DND-41 (cell line): Measurements from ENCODE around the gene ATP9B.

Experiments used
- ATAC-seq: fragments of 200-7000 bp; cut with Tn5 transposase; 3 replicates; pipeline ENCODE4 v1.9.1; 2021; ENCODE audit warnings: low read depth; ENCODE audit not compliant: insufficient read depth
- DNase-seq: peaks from one replicate; pipeline ENCODE4 v3.0.0-alpha.2; 2020
- H2AFZ ChIP-seq: 2 replicates; pipeline ENCODE4 v1.6.0; 2012; ENCODE audit warnings: low read depth, low read length
- H3K27ac ChIP-seq: 2 replicates; pipeline ENCODE4 v1.5.1; 2012; ENCODE audit warnings: low read length, inconsistent platforms
- H3K27me3 ChIP-seq: fragments of 200-600 bp; sonication (generic); 2 replicates; pipeline ENCODE4 v1.6.0; 2012; ENCODE audit warnings: low read length, mild to moderate bottlenecking, inconsistent platforms; ENCODE audit not compliant: insufficient read depth, poor library complexity
- H3K36me3 ChIP-seq: 2 replicates; pipeline ENCODE4 v1.5.1; 2012; ENCODE audit warnings: low read length, inconsistent platforms; ENCODE audit not compliant: insufficient read depth
- H3K4me1 ChIP-seq: 2 replicates; pipeline ENCODE4 v1.5.1; 2012; ENCODE audit warnings: mild to moderate bottlenecking, low read length; ENCODE audit not compliant: insufficient read depth
- H3K4me2 ChIP-seq: 2 replicates; pipeline ENCODE4 v1.6.0; 2012; ENCODE audit warnings: mild to moderate bottlenecking, moderate library complexity, low read length, inconsistent platforms; ENCODE audit not compliant: insufficient read depth
- H3K4me3 ChIP-seq, 2 experiments: fragments of 200-600 bp in 1 of 2; shearing (Covaris generic) in 1 of 2; 2 replicates each; pipeline ENCODE4 v1.5.1; 2012 to 2016; ENCODE audit warnings: inconsistent platforms in 2 of 2, low read length in 2 of 2, mild to moderate bottlenecking in 2 of 2, low read depth in 1 of 2, moderate library complexity in 1 of 2
- H3K79me2 ChIP-seq: 2 replicates; pipeline ENCODE4 v1.6.0; 2012; ENCODE audit warnings: low read length, inconsistent platforms; ENCODE audit not compliant: insufficient read depth
- H3K9ac ChIP-seq: 2 replicates; pipeline ENCODE4 v1.6.0; 2012; ENCODE audit warnings: low read depth, mild to moderate bottlenecking, inconsistent platforms, low read length, moderate library complexity
- H3K9me3 ChIP-seq: 2 replicates; pipeline ENCODE4 v1.5.1; 2012; ENCODE audit warnings: low read length, moderate library complexity, mild to moderate bottlenecking, inconsistent platforms; ENCODE audit not compliant: insufficient read depth, severe bottlenecking
- H4K20me1 ChIP-seq: 2 replicates; pipeline ENCODE4 v1.6.0; 2012; ENCODE audit warnings: low read length; ENCODE audit not compliant: insufficient read depth
- EZH2 ChIP-seq: IDR thresholded peaks from 3 replicates; pipeline ENCODE4 v1.6.1; 2012; ENCODE audit warnings: borderline replicate concordance, low read depth, mild to moderate bottlenecking, moderate library complexity, low read length, inconsistent platforms; ENCODE audit not compliant: severe bottlenecking
- TF ChIP-seq, protein P1 (sequence below): IDR thresholded peaks from 2 replicates; pipeline ENCODE4 v1.5.1; 2012; ENCODE audit warnings: borderline replicate concordance, low read length, moderate library complexity, mild to moderate bottlenecking; ENCODE audit not compliant: poor library complexity, severe bottlenecking; ENCODE audit errors: extremely low read depth

ATP9B gene

DNA sequence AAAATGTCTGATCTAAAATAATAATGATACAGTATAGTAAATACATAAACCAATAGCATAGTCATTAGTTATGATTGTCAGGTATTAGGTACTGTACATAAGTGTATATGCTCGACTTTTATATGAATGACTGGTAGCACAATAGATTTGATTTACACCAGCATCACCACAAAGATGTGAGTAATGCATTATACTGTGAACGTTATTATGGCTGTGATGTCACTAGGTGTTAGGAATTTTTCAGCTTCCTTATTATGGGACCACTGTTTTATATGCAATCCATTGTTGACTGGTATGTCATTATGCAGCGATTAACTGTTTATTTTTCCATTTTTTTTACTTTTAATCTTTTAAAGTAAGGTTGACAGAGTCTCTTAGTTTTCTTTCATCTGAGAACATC, 23.7 kb downstream of the ATP9B start:
- Histone ChIP-seq H3K79me2 (peaks cover 84% of the 10 kb centered on the region), H3K9me3 (no peaks in the 10 kb centered on the region), H4K20me1 (peaks cover 28% of the 10 kb centered on the region; the same call in 1 of the 2 replicates), H3K9ac (no peak overlapping the region), H3K27me3 (no peaks in the 10 kb centered on the region), H3K4me2 (no peak overlapping the region), H3K4me3 (no peak overlapping the region), H2AFZ (no peak overlapping the region), H3K27ac (no peak overlapping the region), H3K36me3 (peaks cover 7% of the 10 kb centered on the region; the same call in 1 of the 2 replicates), H3K4me1 (no peaks in the 10 kb centered on the region)
- no peak for ATAC-seq
- no peak for DNase-seq
- TF ChIP-seq EZH2: no peak
- TF ChIP-seq, protein P1, sequence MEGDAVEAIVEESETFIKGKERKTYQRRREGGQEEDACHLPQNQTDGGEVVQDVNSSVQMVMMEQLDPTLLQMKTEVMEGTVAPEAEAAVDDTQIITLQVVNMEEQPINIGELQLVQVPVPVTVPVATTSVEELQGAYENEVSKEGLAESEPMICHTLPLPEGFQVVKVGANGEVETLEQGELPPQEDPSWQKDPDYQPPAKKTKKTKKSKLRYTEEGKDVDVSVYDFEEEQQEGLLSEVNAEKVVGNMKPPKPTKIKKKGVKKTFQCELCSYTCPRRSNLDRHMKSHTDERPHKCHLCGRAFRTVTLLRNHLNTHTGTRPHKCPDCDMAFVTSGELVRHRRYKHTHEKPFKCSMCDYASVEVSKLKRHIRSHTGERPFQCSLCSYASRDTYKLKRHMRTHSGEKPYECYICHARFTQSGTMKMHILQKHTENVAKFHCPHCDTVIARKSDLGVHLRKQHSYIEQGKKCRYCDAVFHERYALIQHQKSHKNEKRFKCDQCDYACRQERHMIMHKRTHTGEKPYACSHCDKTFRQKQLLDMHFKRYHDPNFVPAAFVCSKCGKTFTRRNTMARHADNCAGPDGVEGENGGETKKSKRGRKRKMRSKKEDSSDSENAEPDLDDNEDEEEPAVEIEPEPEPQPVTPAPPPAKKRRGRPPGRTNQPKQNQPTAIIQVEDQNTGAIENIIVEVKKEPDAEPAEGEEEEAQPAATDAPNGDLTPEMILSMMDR: no peak

DNA sequence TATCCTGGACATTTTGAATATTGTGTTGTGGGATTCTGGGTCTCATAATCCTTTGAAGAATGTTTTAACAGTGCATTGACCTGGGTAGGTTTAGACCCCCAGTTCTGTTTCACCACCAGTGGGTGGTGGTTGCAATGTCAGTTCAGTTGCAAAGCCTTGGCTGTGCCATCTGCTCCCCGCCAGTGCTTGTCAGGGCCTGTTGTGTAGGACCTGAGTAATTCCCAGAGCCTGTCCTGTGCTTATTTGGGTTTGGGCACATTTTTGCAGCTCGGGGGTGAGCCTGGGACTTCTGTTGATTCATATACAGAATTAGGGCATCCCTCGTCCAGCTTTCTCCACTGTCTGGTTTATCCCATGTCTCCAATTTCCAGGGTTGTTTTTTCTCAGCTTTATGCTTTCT, 24.8 kb downstream of the ATP9B start:
- Histone ChIP-seq H3K27me3 (no peaks in the 10 kb centered on the region), H4K20me1 (peaks cover 28% of the 10 kb centered on the region; the same call in 1 of the 2 replicates), H2AFZ (no peak overlapping the region), H3K4me1 (no peaks in the 10 kb centered on the region), H3K4me2 (no peak overlapping the region), H3K9me3 (no peaks in the 10 kb centered on the region), H3K4me3 (no peak overlapping the region), H3K79me2 (peaks cover 73% of the 10 kb centered on the region), H3K27ac (no peak overlapping the region), H3K9ac (no peak overlapping the region), H3K36me3 (peaks cover 13% of the 10 kb centered on the region; the same call in 1 of the 2 replicates)
- ATAC-seq (no peak), DNase-seq (no peak)
- TF ChIP-seq, protein P1: no peak
- TF ChIP-seq EZH2: no peak

DNA sequence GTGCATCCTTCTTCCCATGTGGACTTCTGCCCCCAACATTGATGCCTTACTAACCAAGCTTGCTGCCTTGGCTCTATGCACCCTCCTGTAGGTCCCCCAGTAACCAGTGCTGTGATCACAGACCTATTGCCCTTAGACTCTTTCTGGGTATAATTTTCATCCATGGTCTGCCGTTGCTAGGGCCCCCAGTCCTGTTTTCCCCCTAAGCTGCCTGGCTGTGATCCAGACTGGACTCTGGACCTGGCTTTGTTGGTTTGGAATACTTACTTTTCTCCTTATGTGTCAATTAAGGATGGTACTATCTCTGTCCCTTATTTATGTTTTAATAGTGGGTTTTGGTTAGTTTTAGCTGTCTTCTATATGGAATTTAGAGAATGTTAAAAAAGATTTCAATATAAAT, 26.0 kb downstream of the ATP9B start:
- ATAC-seq (no peak), DNase-seq (no peak)
- no peak for TF ChIP-seq EZH2
- TF ChIP-seq, protein P1: no peak
- H3K79me2 ChIP-seq: peaks cover 63% of the 10 kb centered on the region
- peaks cover 16% of the 10 kb centered on the region for H3K36me3 ChIP-seq
- H3K4me3 ChIP-seq: no peak overlapping the region
- H2AFZ ChIP-seq: no peak overlapping the region
- H3K27me3 ChIP-seq: no peaks in the 10 kb centered on the region
- H3K9ac ChIP-seq: no peak overlapping the region
- H3K27ac ChIP-seq: no peak overlapping the region
- H4K20me1 ChIP-seq: peaks cover 25% of the 10 kb centered on the region; the same call in 1 of the 2 replicates
- H3K4me2 ChIP-seq: no peak overlapping the region
- no peaks in the 10 kb centered on the region for H3K4me1 ChIP-seq
- no peaks in the 10 kb centered on the region for H3K9me3 ChIP-seq

DNA sequence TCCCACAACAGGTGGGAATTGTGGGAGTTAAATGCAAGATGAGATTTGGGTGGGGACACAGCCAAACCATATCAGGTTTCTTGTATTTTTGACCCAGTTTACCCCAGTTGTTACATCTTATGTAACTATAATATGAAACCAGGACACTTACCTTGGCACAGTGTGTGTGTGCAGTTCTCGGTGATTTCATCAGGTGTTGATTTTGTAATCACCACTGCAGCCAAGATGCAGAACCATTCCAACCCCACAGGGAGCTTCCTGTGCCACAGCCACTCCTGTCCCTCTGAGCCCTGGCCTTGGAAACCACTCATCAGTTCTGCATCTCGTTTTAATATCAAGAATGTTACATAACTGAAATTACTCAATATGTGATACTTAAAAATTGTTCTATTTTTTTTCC, 31.8 kb downstream of the ATP9B start:
- no peak overlapping the region for H3K4me3 ChIP-seq
- peaks cover 61% of the 10 kb centered on the region for H3K79me2 ChIP-seq
- ATAC-seq: no peak

More for the DNA sequence above, 31.8 kb downstream of the ATP9B start:
- DNase-seq: no peak
- H3K27ac ChIP-seq: no peak overlapping the region
- no peaks in the 10 kb centered on the region for H3K4me1 ChIP-seq
- H3K4me2 ChIP-seq: no peak overlapping the region
- H3K9ac ChIP-seq: no peak overlapping the region
- no peaks in the 10 kb centered on the region for H3K27me3 ChIP-seq
- no peak overlapping the region for H2AFZ ChIP-seq
- H4K20me1 ChIP-seq: peaks cover 3% of the 10 kb centered on the region; the same call in 1 of the 2 replicates
- TF ChIP-seq EZH2: no peak
- TF ChIP-seq, protein P1: no peak
- peaks cover 25% of the 10 kb centered on the region for H3K36me3 ChIP-seq
- H3K9me3 ChIP-seq: no peaks in the 10 kb centered on the region
